Stomach (tissue), 9 donors: Measurements from ENCODE around the gene WDR1. TPM values are rescaled to one million over a fixed set of nuclear protein-coding genes. Genes with fewer than 3 reads are reported as not detected.

Source experiments
- DNase-seq, 2 donors: peaks; one replicate each; pipeline versions ENCODE4 v3.0.0 to v3.0.0-alpha.2; 2013 to 2019
- H3K27ac ChIP-seq, 5 donors: fragments of 200-600 bp in 4 of 5; sonication (generic) in 4 of 5; one replicate each; pipeline ENCODE4 v1.5.1; 2013 to 2019; ENCODE audit warnings: mild to moderate bottlenecking in 1 of 5, moderate library complexity in 1 of 5
- H3K27me3 ChIP-seq, 3 donors: fragments of 200-600 bp; sonication (generic); one replicate each; pipeline ENCODE4 v1.5.1; 2017 to 2019; ENCODE audit warnings: mixed run types in 1 of 3
- H3K36me3 ChIP-seq, 4 donors: fragments of 200-600 bp; sonication (generic); 1 replicate in 3 of 4; 2 replicates in 1 of 4; pipeline ENCODE4 v1.5.1; 2016 to 2019
- H3K4me1 ChIP-seq, 4 donors: fragments of 200-600 bp; sonication (generic); one replicate each; pipeline ENCODE4 v1.5.1; 2016 to 2019
- H3K4me3 ChIP-seq, 4 donors: fragments of 200-600 bp; sonication (generic) in 3 of 4; one replicate each; pipeline ENCODE4 v1.5.1; 2016 to 2019; ENCODE audit warnings: mild to moderate bottlenecking in 1 of 4
- H3K9me3 ChIP-seq, 4 donors: fragments of 200-600 bp; sonication (generic); one replicate each; pipeline ENCODE4 v1.5.1; 2016 to 2019
- EP300 ChIP-seq: sonication (generic); formaldehyde crosslinking; IDR thresholded peaks from one replicate; pipeline ENCODE4 v1.6.1; 2017; ENCODE audit warnings: antibody characterized with exemption
- POLR2A ChIP-seq, 4 donors: fragments of 450-650 bp; IDR thresholded peaks; one replicate each; pipeline ENCODE4 v1.6.1; 2016; ENCODE audit warnings: antibody characterized with exemption in 4 of 4, control low read depth in 2 of 4, mild to moderate bottlenecking in 1 of 4, moderate library complexity in 1 of 4
- POLR2AphosphoS5 ChIP-seq, 3 donors: sonication (generic); formaldehyde crosslinking; IDR thresholded peaks; one replicate each; pipeline ENCODE4 v1.6.1; 2016; ENCODE audit warnings: antibody characterized with exemption in 3 of 3
- WGBS, 5 donors: extraction: QIAGEN DNeasy Blood & Tissue Kit in 3 of 5; methylation state at CpG; one replicate each; pipeline versions ENCODE4 v1.1.5 to v1.1.7; 2013 to 2018; 5-methylcytosine and 5-hydroxymethylcytosine counted together
- intact Hi-C: fragments of 100-400 bp; cut with DNase I; formaldehyde crosslinking; loops from one replicate; pipeline ENCODE4 v1.15.1; 2023; ENCODE audit warnings: low total_unique reads
- polyA plus RNA-seq, 3 donors: library from polyadenylated mRNA; stranded (reverse); fragments of 200-250 nt; gene quantifications; one replicate each; pipeline ENCODE4 v1.2.3, GENCODE V29; 2013
- total RNA-seq, 5 donors: library from RNA; depleted of rRNA; stranded (reverse); fragments of >200 nt; gene quantifications; one replicate each; pipeline versions ENCODE4 v1.1.0 to v1.2.3, GENCODE V29; 2014 to 2016
- TF ChIP-seq, protein P1 (sequence below), 7 experiments: fragments of 450-650 bp in 4 of 7; fragments of 200-600 bp in 3 of 7; sonication (generic) in 3 of 7; IDR thresholded peaks; one replicate each; pipeline ENCODE4 v1.5.1; 2016 to 2019; ENCODE audit warnings: antibody characterized with exemption in 7 of 7, control low read depth in 2 of 7, mild to moderate bottlenecking in 1 of 7
- donor health status: healthy with polysubstance abuse.
- donor health status: Bipolar disorder and iron deficiency.
- donor health status: healthy.

Gene WDR1
- total and polyA plus RNA-seq, 8 donors, result 52.4 to 167 (median 110) TPM

DNA sequence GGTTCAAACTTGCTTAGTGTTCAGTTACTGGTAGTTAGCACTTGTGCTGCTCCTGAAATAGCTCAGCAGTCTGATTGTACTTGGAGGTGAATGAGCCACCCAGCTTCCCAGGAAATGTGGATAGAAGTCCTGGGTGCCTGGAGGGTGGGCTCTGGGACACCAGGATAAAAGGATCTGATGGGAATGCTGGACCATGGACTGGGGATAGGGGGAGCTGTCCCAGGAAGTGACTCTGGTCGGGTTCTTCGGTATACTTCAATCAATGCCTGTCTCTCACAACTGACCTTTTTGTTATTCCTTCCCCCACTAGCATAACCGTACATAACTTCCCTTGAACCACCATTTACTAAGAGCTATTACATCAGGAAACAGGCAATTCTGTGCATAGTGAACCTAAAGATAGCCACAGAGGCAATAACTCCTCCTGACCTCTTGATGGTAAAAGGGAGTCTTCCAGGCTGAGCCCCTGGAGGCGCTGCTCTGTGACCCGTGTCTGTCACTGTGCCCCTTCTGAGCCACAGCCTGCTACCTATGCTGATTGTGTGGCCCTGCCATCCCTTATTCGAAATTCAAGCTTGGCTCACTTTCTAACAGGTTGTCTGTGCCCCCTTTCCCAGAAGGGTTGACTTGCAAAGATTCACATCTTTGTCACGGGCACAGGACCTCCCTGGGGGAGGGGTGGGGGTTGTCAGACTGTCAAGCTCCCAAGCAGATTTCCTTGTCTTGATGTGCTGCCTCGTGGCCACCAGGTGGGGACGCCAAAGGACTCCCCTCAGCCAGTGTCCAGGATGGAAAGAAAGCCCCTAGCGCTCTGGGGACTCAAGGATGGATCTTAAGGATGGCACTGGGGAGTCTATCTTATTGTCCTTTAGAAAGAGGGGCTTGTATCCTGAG lies 24.5 kb upstream of the WDR1 start:
- TF ChIP-seq POLR2A (IDR thresholded peaks at IDR 0.05) (no peak), EP300 (no peak), POLR2AphosphoS5 (IDR thresholded peaks at IDR 0.05) (no peak)
- TF ChIP-seq, protein P1, sequence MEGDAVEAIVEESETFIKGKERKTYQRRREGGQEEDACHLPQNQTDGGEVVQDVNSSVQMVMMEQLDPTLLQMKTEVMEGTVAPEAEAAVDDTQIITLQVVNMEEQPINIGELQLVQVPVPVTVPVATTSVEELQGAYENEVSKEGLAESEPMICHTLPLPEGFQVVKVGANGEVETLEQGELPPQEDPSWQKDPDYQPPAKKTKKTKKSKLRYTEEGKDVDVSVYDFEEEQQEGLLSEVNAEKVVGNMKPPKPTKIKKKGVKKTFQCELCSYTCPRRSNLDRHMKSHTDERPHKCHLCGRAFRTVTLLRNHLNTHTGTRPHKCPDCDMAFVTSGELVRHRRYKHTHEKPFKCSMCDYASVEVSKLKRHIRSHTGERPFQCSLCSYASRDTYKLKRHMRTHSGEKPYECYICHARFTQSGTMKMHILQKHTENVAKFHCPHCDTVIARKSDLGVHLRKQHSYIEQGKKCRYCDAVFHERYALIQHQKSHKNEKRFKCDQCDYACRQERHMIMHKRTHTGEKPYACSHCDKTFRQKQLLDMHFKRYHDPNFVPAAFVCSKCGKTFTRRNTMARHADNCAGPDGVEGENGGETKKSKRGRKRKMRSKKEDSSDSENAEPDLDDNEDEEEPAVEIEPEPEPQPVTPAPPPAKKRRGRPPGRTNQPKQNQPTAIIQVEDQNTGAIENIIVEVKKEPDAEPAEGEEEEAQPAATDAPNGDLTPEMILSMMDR (IDR thresholded peaks at IDR 0.05), result no peak
- Histone ChIP-seq H3K4me3 (no peak overlapping the region), H3K27me3 (no peaks in the 10 kb centered on the region), H3K36me3 (no peaks in the 10 kb centered on the region), H3K4me1 (no peaks in the 10 kb centered on the region), H3K9me3 (no peaks in the 10 kb centered on the region), H3K27ac (no peak overlapping the region)
- intact Hi-C loops, result no loop called here
- DNase-seq, result no peak
- WGBS, 5 donors, result 51 to 66% (median 64%) methylated on average over 9 to 10 of the region's 10 CpGs

DNA sequence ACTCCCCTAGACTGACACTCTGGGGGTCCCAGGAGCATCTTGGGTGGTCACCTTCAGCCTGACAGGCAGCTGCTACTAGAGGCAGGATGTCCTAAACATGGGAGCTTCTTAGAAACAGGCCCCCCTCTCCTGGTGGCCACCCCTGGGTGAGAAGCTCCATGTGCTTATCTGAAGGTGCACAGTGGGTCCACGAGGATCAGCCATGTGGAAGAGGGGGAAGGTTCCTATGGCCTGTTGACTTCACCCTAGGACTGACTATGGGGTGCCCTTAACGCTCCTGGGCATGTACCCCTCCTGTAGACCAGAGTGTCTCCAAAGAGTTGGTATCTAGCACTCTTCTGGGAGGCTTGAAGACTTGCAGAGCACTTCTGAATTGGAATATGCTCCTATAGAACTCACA lies 22.9 kb upstream of the WDR1 start:
- no peak for DNase-seq
- Histone ChIP-seq H3K9me3 (no peaks in the 10 kb centered on the region), H3K4me3 (no peak overlapping the region), H3K4me1 (no peaks in the 10 kb centered on the region), H3K27me3 (no peaks in the 10 kb centered on the region), H3K27ac (no peak overlapping the region), H3K36me3 (no peaks in the 10 kb centered on the region)
- 70 to 75% (median 72%) methylated on average over 2 of the region's 2 CpGs; no CpG with 5 or more reads in 1 of the 5 donors for WGBS, 5 donors
- TF ChIP-seq POLR2A (IDR thresholded peaks at IDR 0.05) (no peak), EP300 (no peak), POLR2AphosphoS5 (IDR thresholded peaks at IDR 0.05) (no peak)
- intact Hi-C loops, result no loop called here

DNA sequence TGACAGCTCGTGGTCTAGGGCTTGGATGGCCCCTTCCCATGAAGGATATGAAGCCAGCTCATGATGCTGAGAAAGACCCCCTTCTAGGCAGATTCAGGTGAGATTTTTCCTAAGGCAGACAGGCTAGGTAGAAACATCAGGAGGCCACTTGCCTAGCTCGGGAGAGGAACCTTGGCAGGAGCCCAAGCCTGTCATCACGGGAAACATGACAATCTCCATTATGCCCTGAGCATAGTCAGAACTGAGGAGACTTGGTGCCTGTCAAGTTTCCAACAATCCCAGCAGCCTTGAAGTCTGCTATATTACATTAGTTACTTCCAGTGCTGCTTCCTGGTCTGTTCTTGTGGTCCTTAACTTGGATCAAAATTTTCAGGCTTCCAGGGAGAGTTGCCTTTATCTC lies 18.7 kb upstream of the WDR1 start:
- TF ChIP-seq POLR2AphosphoS5 (IDR thresholded peaks at IDR 0.05) (no peak), POLR2A (IDR thresholded peaks at IDR 0.05) (no peak), EP300 (no peak)
- TF ChIP-seq, protein P1 (IDR thresholded peaks at IDR 0.05), result no peak
- no peaks in the 10 kb centered on the region for H3K9me3 ChIP-seq
- 31 to 58% (median 47%) methylated on average over 3 of the region's 3 CpGs for WGBS, 5 donors
- intact Hi-C loops, result no loop called here
- H3K4me1 ChIP-seq, result no peaks in the 10 kb centered on the region
- no peak overlapping the region for H3K4me3 ChIP-seq
- H3K27me3 ChIP-seq, result no peaks in the 10 kb centered on the region
- H3K36me3 ChIP-seq, result no peaks in the 10 kb centered on the region
- DNase-seq, result no peak
- H3K27ac ChIP-seq, result no peak overlapping the region

DNA sequence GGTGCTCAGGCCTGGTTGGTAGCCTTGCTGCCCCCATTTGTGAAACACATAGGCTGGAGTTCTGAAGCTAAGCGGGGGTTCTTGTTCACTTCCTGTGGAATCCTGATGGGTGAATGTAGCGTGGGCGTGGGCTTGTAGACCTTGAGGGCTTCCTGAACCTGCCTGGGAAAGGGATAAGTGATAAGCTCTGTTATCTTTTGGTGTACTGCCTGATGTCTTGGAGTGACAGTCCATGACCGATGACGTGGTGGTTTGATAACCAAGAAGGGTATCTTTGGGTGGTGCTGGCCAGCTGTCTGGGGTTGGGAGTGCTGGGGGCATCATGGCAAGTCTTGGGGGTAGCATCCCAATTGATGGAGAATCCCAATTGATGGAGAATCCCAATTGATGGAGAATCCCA lies 17.5 kb upstream of the WDR1 start:
- no peaks in the 10 kb centered on the region for H3K27me3 ChIP-seq
- H3K36me3 ChIP-seq, result no peaks in the 10 kb centered on the region
- H3K9me3 ChIP-seq, result no peaks in the 10 kb centered on the region
- H3K4me3 ChIP-seq, result no peak overlapping the region
- no peak overlapping the region for H3K27ac ChIP-seq
- TF ChIP-seq, protein P1 (IDR thresholded peaks at IDR 0.05), result no peak
- TF ChIP-seq POLR2A (IDR thresholded peaks at IDR 0.05) (no peak), POLR2AphosphoS5 (IDR thresholded peaks at IDR 0.05) (no peak), EP300 (no peak)
- intact Hi-C loops, result no loop called here
- H3K4me1 ChIP-seq, result no peaks in the 10 kb centered on the region
- DNase-seq, result no peak
- WGBS, 5 donors, result 83 to 91% (median 88%) methylated on average over 5 of the region's 5 CpGs

DNA sequence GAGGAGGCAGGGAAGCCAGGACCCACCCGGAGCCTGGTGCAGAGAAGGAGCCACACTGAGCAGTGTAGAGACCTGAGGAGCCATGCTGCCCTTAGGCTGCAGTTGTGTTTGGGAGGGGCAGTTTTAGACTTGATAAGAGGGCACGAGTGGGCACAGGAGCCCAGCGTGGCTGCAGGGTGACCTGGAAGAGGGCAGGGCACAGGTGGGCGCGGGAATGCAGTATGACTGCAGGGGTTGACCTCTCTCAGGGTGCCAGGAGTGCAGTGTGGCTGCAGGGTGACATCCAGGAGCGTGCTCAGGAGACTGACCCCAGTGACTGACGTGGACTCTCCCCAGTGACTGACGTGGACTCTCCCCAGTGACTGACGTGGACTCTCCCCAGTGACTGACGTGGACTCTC lies 14.6 kb upstream of the WDR1 start:
- Histone ChIP-seq H3K36me3 (no peaks in the 10 kb centered on the region), H3K27ac (no peak overlapping the region), H3K4me3 (no peak overlapping the region), H3K9me3 (no peaks in the 10 kb centered on the region), H3K4me1 (no peaks in the 10 kb centered on the region), H3K27me3 (no peaks in the 10 kb centered on the region)
- TF ChIP-seq POLR2A (IDR thresholded peaks at IDR 0.05), result no peak
- no peak for TF ChIP-seq EP300
- TF ChIP-seq, protein P1 (IDR thresholded peaks at IDR 0.05), result no peak
- no peak for DNase-seq
- intact Hi-C loops, result no loop called here
- 73 to 88% (median 83%) methylated on average over 5 to 10 of the region's 10 CpGs for WGBS, 5 donors
